Natural killer cell (primary cell): Measurements from ENCODE around the gene ANGPTL4. TPM values are rescaled to one million over a fixed set of nuclear protein-coding genes. Genes with fewer than 3 reads are reported as not detected.
A peak's percentile ranks its signal among the peaks of the same experiment; 100 is the strongest.

Experiments
- ATAC-seq, 3 donors: fragments of 150-1000 bp in 2 of 3; fragments of 200-7000 bp in 1 of 3; cut with Tn5 transposase; 1 replicate in 1 of 3; 2 replicates in 2 of 3; pipeline ENCODE4 v1.10.0; 2021; ENCODE audit warnings: mild to moderate bottlenecking in 2 of 3, moderate library complexity in 2 of 3
- DNase-seq, 2 donors: peaks; one replicate each; pipeline versions ENCODE4 v3.0.0 to v3.0.0-alpha.2; 2013 to 2021; ENCODE audit warnings: mixed read lengths in 1 of 2
- H3K27ac ChIP-seq: one replicate; pipeline ENCODE4 v1.5.1; 2013; ENCODE audit warnings: mild to moderate bottlenecking, low read length
- H3K27me3 ChIP-seq: one replicate; pipeline ENCODE4 v1.6.1; 2013; ENCODE audit warnings: low read length; ENCODE audit not compliant: control insufficient read depth, insufficient read depth
- H3K36me3 ChIP-seq: one replicate; pipeline ENCODE4 v1.6.1; 2013; ENCODE audit warnings: low read length; ENCODE audit not compliant: control insufficient read depth, insufficient read depth
- H3K4me1 ChIP-seq: one replicate; pipeline ENCODE4 v1.6.1; 2013; ENCODE audit warnings: low read length; ENCODE audit not compliant: control insufficient read depth, insufficient read depth
- H3K4me3 ChIP-seq: one replicate; pipeline ENCODE4 v1.5.1; 2013; ENCODE audit warnings: low read length
- H3K9me3 ChIP-seq: one replicate; pipeline ENCODE4 v1.6.1; 2013; ENCODE audit warnings: low read length; ENCODE audit not compliant: control insufficient read depth, insufficient read depth
- H3K27ac Mint-ChIP-seq, 2 donors: one replicate each; pipeline ENCODE4 v1.8.0; 2022; ENCODE audit warnings: mild to moderate bottlenecking in 2 of 2, mixed read lengths in 2 of 2, moderate library complexity in 1 of 2
- H3K27me3 Mint-ChIP-seq, 2 donors: one replicate each; pipeline ENCODE4 v1.8.0; 2022; ENCODE audit warnings: low read depth in 2 of 2, mixed read lengths in 2 of 2
- H3K36me3 Mint-ChIP-seq: one replicate; pipeline ENCODE4 v1.8.0; 2022; ENCODE audit warnings: mixed read lengths
- H3K4me1 Mint-ChIP-seq, 2 donors: one replicate each; pipeline ENCODE4 v1.8.0; 2022; ENCODE audit warnings: mixed read lengths in 2 of 2
- H3K4me3 Mint-ChIP-seq: one replicate; pipeline ENCODE4 v1.8.0; 2022; ENCODE audit warnings: mild to moderate bottlenecking, moderate library complexity, mixed read lengths
- H3K9me3 Mint-ChIP-seq, 2 donors: one replicate each; pipeline ENCODE4 v1.8.0; 2022; ENCODE audit warnings: mixed read lengths in 2 of 2
- WGBS: methylation state at CpG from one replicate; pipeline ENCODE4 v1.1.7; 2013; ENCODE audit warnings: missing lambda C conversion rate; ENCODE audit not compliant: insufficient coverage; 5-methylcytosine and 5-hydroxymethylcytosine counted together
- intact Hi-C: fragments of 100-400 bp; cut with micrococcal nuclease; formaldehyde crosslinking; loops from one replicate; pipeline ENCODE4 v1.14.2; 2022
- total RNA-seq, 4 donors: library from RNA; stranded (reverse); fragments of 120-200 nt in 1 of 4; gene quantifications; one replicate each; pipeline versions ENCODE4 v1.2.3 to v1.2.4, GENCODE V29; 2013 to 2022
- TF ChIP-seq, protein P1 (sequence below): fragments of 200-600 bp; IDR thresholded peaks from one replicate; pipeline ENCODE4 v1.8.0; 2022; ENCODE audit warnings: antibody characterized with exemption

The ANGPTL4 gene
- total RNA-seq, 3 donors from 2014 or later (not counting 1 experiment from before 2014, with no cell fraction given) = not detected

DNA sequence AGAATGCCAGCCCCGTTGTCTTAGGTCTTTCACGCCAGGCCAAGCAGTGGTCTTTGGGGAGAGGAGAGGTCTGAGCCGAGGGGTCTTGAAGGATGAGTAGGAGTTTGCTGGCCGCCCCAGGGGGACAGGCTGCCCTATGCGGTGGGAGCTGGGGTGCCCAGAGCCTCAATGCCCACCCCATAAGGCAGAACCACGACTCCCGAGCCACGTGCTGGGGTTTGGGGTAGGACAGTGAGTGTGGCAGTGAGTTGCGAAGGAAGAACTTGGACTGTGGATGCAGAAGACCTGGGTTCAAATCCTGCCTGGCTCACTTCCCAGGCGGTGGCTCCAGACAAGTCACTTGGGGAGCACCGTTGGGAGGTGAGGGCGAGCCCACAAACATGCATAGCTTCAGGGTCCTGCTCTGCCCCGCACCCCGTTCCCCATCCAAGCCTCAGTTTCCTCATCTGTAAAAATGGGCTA lies 31.7 kb downstream of the ANGPTL4 start:
- no peak overlapping the region for H3K27ac ChIP-seq
- no peak for DNase-seq
- peaks cover 39% of the 10 kb centered on the region for H3K4me1 ChIP-seq
- Mint-ChIP-seq H3K36me3 (no peaks in the 10 kb centered on the region), H3K9me3 (no peaks in the 10 kb centered on the region), H3K27me3 (no peaks in the 10 kb centered on the region), H3K4me1 (peaks cover 31 to 48% of the 10 kb centered on the region in 2 donors), H3K27ac (peak overlapping the region in 1 of 2 donors; percentile 11), H3K4me3 (no peak overlapping the region)
- intact Hi-C loops = no loop called here
- 92% methylated on average over 14 of the region's 14 CpGs for WGBS
- H3K4me3 ChIP-seq = no peak overlapping the region
- ATAC-seq = no peak
- H3K9me3 ChIP-seq = no peaks in the 10 kb centered on the region
- H3K36me3 ChIP-seq = peaks cover 9% of the 10 kb centered on the region
- TF ChIP-seq, protein P1, sequence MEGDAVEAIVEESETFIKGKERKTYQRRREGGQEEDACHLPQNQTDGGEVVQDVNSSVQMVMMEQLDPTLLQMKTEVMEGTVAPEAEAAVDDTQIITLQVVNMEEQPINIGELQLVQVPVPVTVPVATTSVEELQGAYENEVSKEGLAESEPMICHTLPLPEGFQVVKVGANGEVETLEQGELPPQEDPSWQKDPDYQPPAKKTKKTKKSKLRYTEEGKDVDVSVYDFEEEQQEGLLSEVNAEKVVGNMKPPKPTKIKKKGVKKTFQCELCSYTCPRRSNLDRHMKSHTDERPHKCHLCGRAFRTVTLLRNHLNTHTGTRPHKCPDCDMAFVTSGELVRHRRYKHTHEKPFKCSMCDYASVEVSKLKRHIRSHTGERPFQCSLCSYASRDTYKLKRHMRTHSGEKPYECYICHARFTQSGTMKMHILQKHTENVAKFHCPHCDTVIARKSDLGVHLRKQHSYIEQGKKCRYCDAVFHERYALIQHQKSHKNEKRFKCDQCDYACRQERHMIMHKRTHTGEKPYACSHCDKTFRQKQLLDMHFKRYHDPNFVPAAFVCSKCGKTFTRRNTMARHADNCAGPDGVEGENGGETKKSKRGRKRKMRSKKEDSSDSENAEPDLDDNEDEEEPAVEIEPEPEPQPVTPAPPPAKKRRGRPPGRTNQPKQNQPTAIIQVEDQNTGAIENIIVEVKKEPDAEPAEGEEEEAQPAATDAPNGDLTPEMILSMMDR = no peak
- H3K27me3 ChIP-seq = no peaks in the 10 kb centered on the region

DNA sequence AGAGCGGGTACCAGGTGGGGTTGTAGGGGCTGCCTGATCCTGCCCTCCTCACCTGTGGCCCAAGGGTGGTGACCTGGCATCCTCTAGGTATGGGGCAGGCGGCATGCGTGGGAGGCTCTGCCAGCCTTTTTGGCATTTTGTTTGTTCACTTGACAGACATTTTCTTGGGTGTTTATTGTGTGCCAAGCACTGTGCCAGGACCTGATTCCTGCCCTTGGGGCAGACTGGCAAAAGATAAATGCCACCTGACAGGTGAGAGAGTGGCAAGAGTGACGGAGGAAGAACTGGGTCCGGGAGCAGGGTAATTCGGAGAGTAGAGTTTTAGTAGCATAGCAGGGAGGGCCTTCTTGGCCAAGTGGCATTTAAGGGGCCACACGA lies 32.2 kb downstream of the ANGPTL4 start:
- peak overlapping the region; percentile 53 to 59 for H3K27ac Mint-ChIP-seq
- intact Hi-C loops = no loop called here
- peaks cover 27 to 43% of the 10 kb centered on the region in 2 donors for H3K4me1 Mint-ChIP-seq
- TF ChIP-seq, protein P1 = no peak
- Histone ChIP-seq H3K27ac (no peak overlapping the region), H3K27me3 (no peaks in the 10 kb centered on the region), H3K4me3 (no peak overlapping the region), H3K36me3 (peaks cover 9% of the 10 kb centered on the region), H3K4me1 (peaks cover 34% of the 10 kb centered on the region), H3K9me3 (no peaks in the 10 kb centered on the region)
- H3K9me3 Mint-ChIP-seq = no peaks in the 10 kb centered on the region
- H3K36me3 Mint-ChIP-seq = no peaks in the 10 kb centered on the region
- H3K4me3 Mint-ChIP-seq = no peak overlapping the region
- H3K27me3 Mint-ChIP-seq = no peaks in the 10 kb centered on the region
- no peak for ATAC-seq
- DNase-seq = no peak
- WGBS = 92% methylated on average over 7 of the region's 7 CpGs

DNA sequence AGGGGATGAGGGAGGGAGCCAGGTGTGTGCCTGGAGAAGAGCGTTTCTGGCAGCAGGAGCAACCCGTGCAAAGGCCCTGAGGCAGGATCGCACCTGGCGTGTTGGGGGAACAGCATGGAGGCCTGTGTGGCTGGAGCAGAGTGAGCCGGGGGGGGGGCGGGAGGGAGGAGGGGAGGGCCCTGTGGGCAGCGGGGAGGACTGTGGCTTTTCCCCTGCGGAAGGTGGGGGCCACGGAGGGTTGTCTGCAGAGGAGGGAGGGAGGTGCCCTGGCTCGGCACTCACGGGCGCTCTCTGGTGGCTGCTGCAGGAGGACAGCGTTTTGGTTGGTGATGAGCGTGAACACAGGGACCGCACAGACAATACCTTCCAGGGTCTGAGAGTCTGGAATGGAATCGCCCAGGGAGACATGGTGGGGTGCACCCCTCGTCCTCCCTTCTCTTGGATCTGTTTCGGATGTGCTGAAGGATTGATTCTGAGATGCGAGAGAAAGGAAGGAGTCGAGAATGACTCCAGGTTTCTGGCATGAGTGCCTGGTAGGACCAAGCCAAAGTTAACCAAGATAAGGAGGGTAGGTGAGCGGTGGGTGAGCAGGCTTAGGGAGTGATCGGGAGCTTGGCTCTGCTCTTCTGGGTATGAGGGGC lies 32.7 kb downstream of the ANGPTL4 start:
- peaks cover 23 to 38% of the 10 kb centered on the region in 2 donors for H3K4me1 Mint-ChIP-seq
- peak overlapping the region in 1 of 2 donors; percentile 59 for H3K27ac Mint-ChIP-seq
- peaks cover 29% of the 10 kb centered on the region for H3K4me1 ChIP-seq
- no peak overlapping the region for H3K4me3 ChIP-seq
- intact Hi-C loops = no loop called here
- peak; percentile 80 to 91 (median 91) for ATAC-seq
- DNase-seq = peak; percentile 61 to 81
- H3K9me3 ChIP-seq = no peaks in the 10 kb centered on the region
- H3K4me3 Mint-ChIP-seq = no peak overlapping the region
- no peaks in the 10 kb centered on the region for H3K27me3 ChIP-seq
- H3K36me3 Mint-ChIP-seq = no peaks in the 10 kb centered on the region
- H3K27ac ChIP-seq = no peak overlapping the region
- no peaks in the 10 kb centered on the region for H3K9me3 Mint-ChIP-seq
- TF ChIP-seq, protein P1 = peak; percentile 53
- 53% methylated on average over 22 of the region's 22 CpGs for WGBS
- peaks cover 9% of the 10 kb centered on the region for H3K36me3 ChIP-seq
- no peaks in the 10 kb centered on the region for H3K27me3 Mint-ChIP-seq

DNA sequence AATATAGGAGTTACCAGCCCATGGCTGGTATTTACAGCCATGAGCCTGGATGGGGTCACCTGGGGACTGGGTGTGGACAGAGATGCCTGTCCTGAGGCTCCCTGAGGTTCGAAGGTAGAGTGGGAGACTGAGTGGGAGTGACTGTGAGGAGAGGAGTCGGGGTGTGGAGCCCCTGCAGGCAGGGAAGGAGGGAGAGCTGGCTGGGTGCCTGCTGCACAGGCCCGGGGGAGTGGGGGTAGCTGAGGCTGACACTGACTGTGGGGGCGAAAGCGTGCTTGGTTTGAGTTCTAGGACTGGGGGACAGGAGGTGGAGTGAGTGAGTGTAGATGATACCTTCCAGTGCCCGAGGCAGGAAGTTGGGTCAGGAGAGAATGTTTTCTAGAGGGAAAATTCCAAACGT lies 33.3 kb downstream of the ANGPTL4 start:
- no peak overlapping the region for H3K4me3 ChIP-seq
- WGBS = 79% methylated on average over 7 of the region's 7 CpGs
- Mint-ChIP-seq H3K27ac (peak overlapping the region in 1 of 2 donors; percentile 59), H3K9me3 (no peaks in the 10 kb centered on the region), H3K36me3 (no peaks in the 10 kb centered on the region), H3K4me1 (peaks cover 17 to 32% of the 10 kb centered on the region in 2 donors), H3K4me3 (no peak overlapping the region), H3K27me3 (no peaks in the 10 kb centered on the region)
- H3K9me3 ChIP-seq = no peaks in the 10 kb centered on the region
- H3K27ac ChIP-seq = no peak overlapping the region
- intact Hi-C loops = no loop called here
- DNase-seq = no peak
- TF ChIP-seq, protein P1 = no peak
- H3K27me3 ChIP-seq = no peaks in the 10 kb centered on the region
- ATAC-seq = no peak
- H3K36me3 ChIP-seq = peaks cover 15% of the 10 kb centered on the region
- H3K4me1 ChIP-seq = peaks cover 23% of the 10 kb centered on the region
